HUES64 (cell line): ENCODE data around the gene SHQ1.

Experiments
- H3K27ac ChIP-seq: 2 replicates; pipeline ENCODE4 v1.7.0; 2013; ENCODE audit warnings: low read depth, low read length, inconsistent platforms
- H3K27me3 ChIP-seq: 2 replicates; pipeline ENCODE4 v1.6.1; 2013; ENCODE audit warnings: mild to moderate bottlenecking, low read length; ENCODE audit not compliant: insufficient read depth
- H3K36me3 ChIP-seq: 2 replicates; pipeline ENCODE4 v1.6.1; 2013; ENCODE audit warnings: mild to moderate bottlenecking, low read length; ENCODE audit not compliant: insufficient read depth
- H3K4me1 ChIP-seq: 2 replicates; pipeline ENCODE4 v1.6.1; 2013; ENCODE audit warnings: mild to moderate bottlenecking, low read length, moderate library complexity; ENCODE audit not compliant: insufficient read depth
- H3K4me3 ChIP-seq: 2 replicates; pipeline ENCODE4 v1.5.1; 2013; ENCODE audit warnings: mild to moderate bottlenecking, low read length, moderate library complexity
- H3K9ac ChIP-seq: 2 replicates; pipeline ENCODE4 v1.6.1; 2013; ENCODE audit warnings: mild to moderate bottlenecking, low read depth, low read length
- H3K9me3 ChIP-seq: 2 replicates; pipeline ENCODE4 v1.6.1; 2013; ENCODE audit warnings: low read depth, low read length; ENCODE audit not compliant: insufficient read depth
- WGBS: fragments of 150-250, 120-280 bp; methylation state at CpG from one replicate; pipeline ENCODE4 v1.1.7; 2013; ENCODE audit warnings: missing lambda C conversion rate; 5-methylcytosine and 5-hydroxymethylcytosine counted together

SHQ1 gene

GRCh38 chr3:72816862-72817355 is 31.3 kb downstream of the SHQ1 start:
- H3K27ac ChIP-seq: no peak overlapping the region
- WGBS: 95% methylated on average over 3 of the region's 3 CpGs
- H3K27me3 ChIP-seq: no peaks in the 10 kb centered on the region

DNA sequence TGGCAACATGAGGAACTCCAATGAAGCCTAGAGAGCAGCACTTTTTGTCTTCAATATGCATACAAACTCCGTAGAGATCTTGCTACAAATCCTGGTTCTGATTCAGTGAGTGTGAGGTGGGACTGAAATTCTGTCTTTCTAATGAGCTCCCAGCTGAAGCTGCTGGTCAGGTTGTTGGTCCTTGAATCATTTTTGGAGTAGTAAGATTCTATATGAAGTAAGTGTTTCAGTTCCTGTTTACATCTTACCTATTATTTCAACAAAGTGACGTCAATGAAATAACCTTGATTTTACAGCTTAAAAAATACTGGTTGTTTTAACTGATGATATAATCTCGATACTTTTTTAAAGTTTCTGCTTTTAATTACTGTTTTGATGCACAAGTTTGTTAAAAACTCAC is 33.9 kb downstream of the SHQ1 start:
- Histone ChIP-seq H3K4me1 (peaks cover 38% of the 10 kb centered on the region), H3K36me3 (peaks cover 5% of the 10 kb centered on the region; the same call in 1 of the 2 replicates), H3K4me3 (no peak overlapping the region), H3K9ac (no peak overlapping the region), H3K27ac (no peak overlapping the region), H3K27me3 (no peaks in the 10 kb centered on the region), H3K9me3 (no peaks in the 10 kb centered on the region)
- WGBS: 95% methylated on average over 1 of the region's 3 CpGs

More at GRCh38 chr3:72816862-72817355, 31.3 kb downstream of the SHQ1 start:
- Histone ChIP-seq H3K4me1 (peaks cover 15% of the 10 kb centered on the region), H3K9ac (no peak overlapping the region), H3K9me3 (no peaks in the 10 kb centered on the region), H3K36me3 (peaks cover 5% of the 10 kb centered on the region; the same call in 1 of the 2 replicates), H3K4me3 (no peak overlapping the region)

DNA sequence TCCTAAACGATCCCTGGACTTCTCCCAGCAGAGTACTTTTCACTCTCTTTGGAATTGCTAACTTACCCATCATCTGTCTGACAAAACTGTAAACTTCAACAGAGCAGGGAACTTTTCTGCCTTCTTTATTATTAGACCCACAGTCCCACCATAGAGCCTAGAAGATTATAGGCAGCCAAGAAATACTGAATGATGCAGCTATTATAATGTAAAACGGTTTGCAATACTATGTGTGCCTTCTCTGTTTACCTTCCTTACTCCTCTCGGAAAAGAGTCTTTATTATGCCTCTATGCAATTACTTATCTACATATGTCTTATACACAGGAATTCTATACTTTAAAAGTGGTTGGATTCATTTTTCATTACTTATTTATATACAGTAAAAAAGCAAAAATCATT is 36.0 kb downstream of the SHQ1 start:
- Histone ChIP-seq H3K9me3 (no peaks in the 10 kb centered on the region), H3K4me1 (peaks cover 38% of the 10 kb centered on the region), H3K27me3 (no peaks in the 10 kb centered on the region), H3K4me3 (no peak overlapping the region), H3K36me3 (peaks cover 5% of the 10 kb centered on the region; the same call in 1 of the 2 replicates), H3K9ac (no peak overlapping the region), H3K27ac (peak overlapping the region; percentile 83)
- WGBS: 49% methylated on average over 2 of the region's 3 CpGs

DNA sequence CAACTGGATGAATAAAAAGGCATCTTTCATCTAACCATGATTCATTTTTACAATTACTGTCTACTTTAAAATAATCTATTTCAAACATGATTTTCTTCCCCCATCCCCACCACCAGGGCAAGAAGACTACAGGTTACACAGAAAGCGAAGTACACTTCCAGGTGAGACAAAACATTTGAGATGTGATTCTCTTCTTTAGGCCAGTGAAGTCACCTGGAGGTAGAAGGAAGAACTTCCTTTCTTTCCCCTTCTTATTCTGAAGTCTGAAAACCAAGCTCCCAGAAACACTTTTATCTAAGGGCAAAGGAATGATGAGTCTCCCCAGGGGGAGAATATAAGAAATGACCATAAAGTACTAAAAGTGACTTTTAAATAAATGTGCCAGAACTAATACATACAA is 36.7 kb downstream of the SHQ1 start:
- H3K4me1 ChIP-seq: peaks cover 38% of the 10 kb centered on the region
- H3K27ac ChIP-seq: peak overlapping the region; percentile 83

GRCh38 chr3:72810659-72811434 is 37.4 kb downstream of the SHQ1 start:
- WGBS: 88% methylated on average over 4 of the region's 6 CpGs
- peak overlapping the region; percentile 58 for H3K27ac ChIP-seq
- H3K9me3 ChIP-seq: no peaks in the 10 kb centered on the region
- H3K4me3 ChIP-seq: no peak overlapping the region
- no peak overlapping the region for H3K9ac ChIP-seq
- H3K27me3 ChIP-seq: no peaks in the 10 kb centered on the region
- peaks cover 38% of the 10 kb centered on the region for H3K4me1 ChIP-seq
- no peaks in the 10 kb centered on the region for H3K36me3 ChIP-seq

More for the DNA sequence above, 36.7 kb downstream of the SHQ1 start:
- Histone ChIP-seq H3K4me3 (no peak overlapping the region), H3K9me3 (no peaks in the 10 kb centered on the region), H3K9ac (no peak overlapping the region), H3K27me3 (no peaks in the 10 kb centered on the region), H3K36me3 (no peaks in the 10 kb centered on the region; the same call in 1 of the 2 replicates)
- 100% methylated on average over 1 of the region's 1 CpG for WGBS

DNA sequence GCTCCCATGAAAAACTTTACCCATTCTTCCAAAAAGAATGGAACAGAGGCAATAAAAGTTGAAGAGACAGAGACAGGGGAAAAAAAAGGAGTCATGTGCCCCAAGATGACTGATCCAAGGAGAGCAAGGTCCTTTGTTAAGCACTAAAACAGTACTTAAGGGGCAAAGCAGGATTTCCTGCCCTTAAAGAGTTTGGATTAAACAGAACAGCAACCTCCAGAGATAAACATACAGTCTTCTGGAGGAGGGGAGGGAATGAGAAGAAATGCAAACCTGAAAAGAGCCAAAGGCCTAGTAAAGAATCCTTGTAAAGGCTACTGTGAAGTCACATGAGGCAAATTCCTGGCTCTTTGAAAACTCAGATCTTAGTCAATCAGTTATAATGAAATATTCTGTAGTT is 38.2 kb downstream of the SHQ1 start:
- no peak overlapping the region for H3K9ac ChIP-seq
- no peak overlapping the region for H3K4me3 ChIP-seq
- peak overlapping the region; percentile 58 for H3K27ac ChIP-seq
- H3K9me3 ChIP-seq: no peaks in the 10 kb centered on the region
- no peaks in the 10 kb centered on the region for H3K36me3 ChIP-seq
- H3K27me3 ChIP-seq: no peaks in the 10 kb centered on the region
- H3K4me1 ChIP-seq: peaks cover 38% of the 10 kb centered on the region

DNA sequence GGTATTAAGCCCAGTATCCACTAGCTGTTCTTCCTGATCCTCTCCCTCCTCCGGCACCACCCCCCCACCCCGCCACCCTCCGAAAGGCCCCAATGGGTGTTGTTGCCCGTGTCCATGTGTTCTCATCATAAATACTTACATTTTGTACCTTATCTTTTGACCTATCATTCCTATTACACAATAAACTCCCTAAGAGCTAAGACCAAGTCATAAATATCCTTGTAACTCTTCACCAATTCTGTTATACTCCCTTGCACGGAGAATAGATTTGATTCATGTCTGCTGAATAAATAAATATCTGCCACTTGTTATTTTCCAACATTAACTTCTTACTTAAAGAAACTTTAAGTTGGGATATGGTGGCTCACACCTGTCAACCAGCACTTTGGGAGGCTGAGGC is 43.9 kb downstream of the SHQ1 start:
- Histone ChIP-seq H3K4me3 (no peak overlapping the region), H3K27ac (no peak overlapping the region), H3K9ac (no peak overlapping the region), H3K36me3 (no peaks in the 10 kb centered on the region), H3K27me3 (no peaks in the 10 kb centered on the region), H3K4me1 (peaks cover 12% of the 10 kb centered on the region), H3K9me3 (no peaks in the 10 kb centered on the region)
- 95% methylated on average over 5 of the region's 5 CpGs for WGBS

DNA sequence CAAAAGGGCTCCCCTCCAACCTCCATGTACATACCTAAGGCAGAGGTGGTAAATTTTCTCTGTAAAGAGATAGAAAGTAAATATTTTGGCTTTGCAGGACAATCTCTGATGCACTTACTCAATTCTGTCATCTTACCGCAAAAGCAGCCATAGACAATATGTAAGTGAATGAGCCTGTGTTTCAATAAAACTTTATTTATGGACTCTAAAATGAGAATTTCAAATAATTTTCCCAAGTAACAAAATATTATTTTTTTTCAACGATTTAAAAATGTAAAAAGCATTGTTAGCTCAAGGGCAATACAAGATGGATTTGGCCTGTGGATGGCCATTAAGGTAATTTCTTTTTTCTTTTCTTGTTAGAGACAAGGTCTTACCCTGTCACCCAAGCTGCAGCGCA is 44.7 kb downstream of the SHQ1 start:
- Histone ChIP-seq H3K9ac (no peak overlapping the region), H3K27me3 (no peaks in the 10 kb centered on the region), H3K9me3 (no peaks in the 10 kb centered on the region), H3K36me3 (no peaks in the 10 kb centered on the region), H3K4me1 (peaks cover 12% of the 10 kb centered on the region), H3K4me3 (no peak overlapping the region), H3K27ac (no peak overlapping the region)
- 98% methylated on average over 2 of the region's 3 CpGs for WGBS

DNA sequence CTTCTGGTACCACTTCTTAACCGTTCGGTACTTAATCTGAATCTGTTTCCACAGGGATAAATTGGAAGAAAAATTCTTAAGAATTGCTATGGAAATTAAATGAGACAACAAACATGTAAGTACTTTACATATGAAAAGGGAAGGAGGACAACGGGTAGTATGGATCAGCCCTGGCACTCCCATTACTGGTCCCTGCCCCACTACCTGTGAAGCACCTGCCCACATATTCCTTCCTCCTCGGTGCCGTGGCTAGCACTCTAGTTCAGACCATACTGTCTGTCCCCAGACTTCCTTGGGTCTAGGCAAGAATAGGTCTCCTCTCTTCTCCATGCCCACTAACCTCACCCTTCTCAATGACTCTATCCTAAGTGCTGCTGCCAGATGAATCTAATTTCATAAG is 46.2 kb downstream of the SHQ1 start:
- no peak overlapping the region for H3K27ac ChIP-seq
- no peaks in the 10 kb centered on the region for H3K27me3 ChIP-seq
- H3K9ac ChIP-seq: no peak overlapping the region
- H3K4me3 ChIP-seq: no peak overlapping the region
- no peaks in the 10 kb centered on the region for H3K9me3 ChIP-seq
- H3K4me1 ChIP-seq: peaks cover 24% of the 10 kb centered on the region
- WGBS: 79% methylated on average over 5 of the region's 5 CpGs
- no peaks in the 10 kb centered on the region for H3K36me3 ChIP-seq

DNA sequence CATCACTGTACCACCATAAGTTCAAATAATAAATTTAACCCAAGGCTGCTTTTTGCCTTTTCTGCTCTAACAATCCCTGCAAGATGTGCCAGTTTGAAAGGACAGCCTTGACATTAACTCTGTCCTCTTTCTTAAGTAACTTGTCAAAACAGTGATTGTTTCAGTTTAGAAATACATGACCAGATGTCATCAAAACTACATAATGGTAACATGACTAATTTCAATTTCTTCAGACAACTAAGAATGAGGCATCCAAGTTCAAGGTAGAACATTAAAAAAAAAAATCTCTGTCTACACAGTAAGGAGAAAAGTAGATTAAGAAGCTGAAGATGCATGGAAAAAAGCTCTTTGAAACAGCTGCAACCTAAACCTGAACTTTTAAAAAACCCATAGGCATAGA is 47.4 kb downstream of the SHQ1 start:
- H3K4me1 ChIP-seq: peaks cover 24% of the 10 kb centered on the region
- H3K27ac ChIP-seq: no peak overlapping the region
- H3K4me3 ChIP-seq: no peak overlapping the region
- no peaks in the 10 kb centered on the region for H3K9me3 ChIP-seq
- no peaks in the 10 kb centered on the region for H3K36me3 ChIP-seq
- no peak overlapping the region for H3K9ac ChIP-seq
- H3K27me3 ChIP-seq: no peaks in the 10 kb centered on the region

DNA sequence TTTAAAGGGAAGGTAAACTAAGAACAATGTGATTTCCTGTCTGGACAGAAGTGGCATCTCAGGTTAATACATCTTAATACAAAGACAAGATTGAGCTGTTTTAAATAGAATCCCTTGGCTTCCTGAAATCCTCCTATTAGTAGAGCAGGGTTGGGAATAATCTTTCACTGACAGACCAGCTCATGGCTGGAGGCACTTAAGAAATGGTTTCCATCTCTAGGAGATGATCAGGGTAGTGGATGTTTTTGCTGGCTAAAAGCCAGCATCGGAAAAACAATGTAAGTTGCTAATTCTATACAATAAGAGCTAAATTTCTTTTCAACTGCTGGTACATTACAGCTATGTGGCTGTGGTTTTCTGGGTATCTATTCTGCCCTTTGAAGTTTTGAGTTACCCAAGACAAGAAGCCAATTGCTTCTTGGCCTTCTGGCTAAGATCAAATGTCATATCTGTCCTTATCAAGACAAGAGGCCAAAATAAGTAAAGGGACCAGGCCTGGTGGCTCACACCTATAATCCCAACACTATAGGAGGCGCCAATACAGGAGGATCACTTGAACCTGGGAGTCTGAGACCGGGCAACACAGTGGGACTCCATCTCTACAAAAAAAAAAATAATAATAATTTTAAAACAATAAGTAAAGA is 49.6 kb downstream of the SHQ1 start:
- H3K4me1 ChIP-seq: peaks cover 24% of the 10 kb centered on the region
- H3K36me3 ChIP-seq: no peaks in the 10 kb centered on the region
- 90% methylated on average over 1 of the region's 3 CpGs for WGBS
- H3K27me3 ChIP-seq: no peaks in the 10 kb centered on the region
- no peaks in the 10 kb centered on the region for H3K9me3 ChIP-seq
- H3K4me3 ChIP-seq: no peak overlapping the region
- H3K27ac ChIP-seq: no peak overlapping the region
- no peak overlapping the region for H3K9ac ChIP-seq
